ENCODE data around the gene PPARA.

The PPARA gene

DNA sequence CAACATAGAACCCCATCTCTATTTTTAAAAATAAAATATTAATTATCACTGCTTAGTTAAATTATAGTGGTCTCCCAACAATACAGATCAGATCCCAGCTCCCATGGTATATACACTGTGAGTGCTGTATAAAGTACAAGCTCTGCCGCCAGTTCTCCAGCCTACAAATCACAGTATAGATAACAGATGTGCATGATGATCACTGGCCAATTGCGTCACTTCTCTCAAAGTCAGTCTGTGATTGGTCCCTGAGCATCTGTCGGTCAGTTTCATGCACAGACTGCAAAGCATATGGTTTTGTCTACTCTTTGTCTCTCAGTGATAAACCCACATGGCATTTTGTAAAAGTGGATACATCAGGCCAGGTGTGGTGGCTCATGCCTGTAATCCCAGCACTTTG is 15.7 kb downstream of the PPARA start:
- TF ChIP-seq, protein P1, sequence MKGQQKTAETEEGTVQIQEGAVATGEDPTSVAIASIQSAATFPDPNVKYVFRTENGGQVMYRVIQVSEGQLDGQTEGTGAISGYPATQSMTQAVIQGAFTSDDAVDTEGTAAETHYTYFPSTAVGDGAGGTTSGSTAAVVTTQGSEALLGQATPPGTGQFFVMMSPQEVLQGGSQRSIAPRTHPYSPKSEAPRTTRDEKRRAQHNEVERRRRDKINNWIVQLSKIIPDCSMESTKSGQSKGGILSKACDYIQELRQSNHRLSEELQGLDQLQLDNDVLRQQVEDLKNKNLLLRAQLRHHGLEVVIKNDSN (IDR thresholded peaks at IDR 0.05): no peak
- TF ChIP-seq CREB1 (IDR thresholded peaks at IDR 0.05; ENCODE audit: low read depth) (no peak), TCF12 (IDR thresholded peaks at IDR 0.05; ENCODE audit: low read depth) (no peak), EGR1 (IDR thresholded peaks at IDR 0.05) (no peak), EP300 (IDR thresholded peaks at IDR 0.05; ENCODE audit: borderline replicate concordance) (no peak), RAD21 (IDR thresholded peaks at IDR 0.05; ENCODE audit: low read depth) (no peak), NFIC (IDR thresholded peaks at IDR 0.05) (no peak), FOXM1 (IDR thresholded peaks at IDR 0.05; ENCODE audit: borderline replicate concordance, low read depth) (no peak), ZBTB7A (IDR thresholded peaks at IDR 0.05; ENCODE audit: low read depth) (no peak), TEAD4 (IDR thresholded peaks at IDR 0.05) (no peak), CEBPB (IDR thresholded peaks at IDR 0.05) (no peak)
- TF ChIP-seq, protein P2, sequence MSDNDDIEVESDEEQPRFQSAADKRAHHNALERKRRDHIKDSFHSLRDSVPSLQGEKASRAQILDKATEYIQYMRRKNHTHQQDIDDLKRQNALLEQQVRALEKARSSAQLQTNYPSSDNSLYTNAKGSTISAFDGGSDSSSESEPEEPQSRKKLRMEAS (IDR thresholded peaks at IDR 0.05): no peak

DNA sequence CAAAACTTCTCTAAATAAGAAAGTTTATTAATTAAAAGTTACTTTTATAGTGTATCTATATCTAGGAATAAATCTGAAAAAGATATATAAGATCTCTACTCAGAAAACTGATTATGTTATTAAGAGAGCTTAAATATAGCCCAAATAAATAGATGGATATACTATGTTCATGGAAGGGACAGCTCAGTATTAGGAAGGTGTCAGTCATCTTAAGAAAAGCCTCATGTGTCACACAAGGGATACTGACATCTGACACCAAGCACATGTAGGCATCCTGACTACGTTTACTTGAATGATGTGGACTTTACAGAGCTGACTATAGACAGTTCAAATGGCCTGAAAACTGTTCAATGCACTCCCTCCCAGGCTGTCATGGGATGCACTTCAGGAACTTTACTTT is 19.3 kb downstream of the PPARA start:
- TF ChIP-seq ZBTB7A (IDR thresholded peaks at IDR 0.05; ENCODE audit: low read depth): no peak
- no peak for TF ChIP-seq EGR1 (IDR thresholded peaks at IDR 0.05)
- TF ChIP-seq YY1 (IDR thresholded peaks at IDR 0.05; ENCODE audit: low read depth): no peak
- no peak for TF ChIP-seq CREB1 (IDR thresholded peaks at IDR 0.05; ENCODE audit: low read depth)
- TF ChIP-seq TEAD4 (IDR thresholded peaks at IDR 0.05): no peak
- no peak for TF ChIP-seq EP300 (IDR thresholded peaks at IDR 0.05; ENCODE audit: borderline replicate concordance)
- TF ChIP-seq TCF12 (IDR thresholded peaks at IDR 0.05; ENCODE audit: low read depth): no peak
- TF ChIP-seq CEBPB (IDR thresholded peaks at IDR 0.05): no peak
- TF ChIP-seq NFIC (IDR thresholded peaks at IDR 0.05): no peak
- TF ChIP-seq TAF1 (IDR thresholded peaks at IDR 0.05; ENCODE audit: low read depth): no peak
- no peak for TF ChIP-seq FOXM1 (IDR thresholded peaks at IDR 0.05; ENCODE audit: borderline replicate concordance, low read depth)
- TF ChIP-seq RAD21 (IDR thresholded peaks at IDR 0.05; ENCODE audit: low read depth): no peak
- TF ChIP-seq, protein P2 (IDR thresholded peaks at IDR 0.05): no peak

DNA sequence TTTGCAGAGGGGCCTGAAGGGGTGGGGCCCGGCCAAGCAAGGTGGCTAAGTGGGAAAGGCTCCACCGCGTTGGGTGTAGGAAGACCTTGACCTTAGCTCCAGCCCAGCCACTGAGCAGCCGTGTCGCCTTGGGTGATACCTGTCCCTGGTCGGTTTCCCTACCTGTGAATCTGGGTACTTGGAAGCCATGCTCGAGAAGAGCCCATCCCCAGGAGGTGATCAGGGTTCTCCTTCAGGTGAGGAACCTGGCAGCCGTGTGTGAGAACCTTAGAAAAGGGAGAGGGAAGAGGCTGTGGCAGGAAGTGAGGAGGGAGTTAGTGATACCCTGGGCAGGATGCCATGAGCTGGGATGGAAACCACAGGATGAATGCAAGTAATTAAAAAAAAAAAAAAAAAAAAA is 21.6 kb downstream of the PPARA start:
- 0 out of 2 replicates have a peak, but pooled peaks have one; percentile 17 for TF ChIP-seq NFIC (IDR thresholded peaks at IDR 0.05)
- TF ChIP-seq CEBPB (IDR thresholded peaks at IDR 0.05): no peak

DNA sequence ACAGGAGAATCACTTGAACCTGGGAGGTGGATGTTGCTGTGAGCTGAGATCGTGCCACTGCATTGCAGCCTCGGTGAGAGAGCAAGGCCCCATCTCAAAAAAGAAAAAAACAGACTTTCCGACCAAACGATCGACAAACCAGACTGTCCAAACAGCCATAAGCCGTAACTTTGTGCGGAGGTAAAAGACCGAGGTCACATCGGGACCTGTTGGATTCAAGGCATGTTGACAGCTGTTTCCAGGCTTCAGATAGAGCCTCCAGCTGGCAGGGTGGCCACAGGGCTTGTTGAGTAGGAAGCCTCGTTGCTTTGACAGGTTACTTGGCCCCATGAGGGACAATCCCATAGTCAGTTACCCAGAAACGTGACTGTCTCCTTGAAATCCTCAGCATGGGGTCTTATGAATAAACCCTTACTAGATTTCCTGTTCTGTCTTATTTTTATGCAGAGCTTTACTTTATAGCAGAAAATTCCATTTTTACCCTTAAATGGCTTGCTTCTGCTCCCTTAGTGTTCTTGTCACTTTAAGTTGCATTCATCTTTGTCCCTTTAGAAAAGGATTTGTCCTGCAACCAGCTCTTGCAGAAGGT is 22.3 kb downstream of the PPARA start:
- TF ChIP-seq CREB1 (IDR thresholded peaks at IDR 0.05; ENCODE audit: low read depth) (no peak), EGR1 (IDR thresholded peaks at IDR 0.05) (no peak)
- TF ChIP-seq, protein P2 (IDR thresholded peaks at IDR 0.05): no peak

DNA sequence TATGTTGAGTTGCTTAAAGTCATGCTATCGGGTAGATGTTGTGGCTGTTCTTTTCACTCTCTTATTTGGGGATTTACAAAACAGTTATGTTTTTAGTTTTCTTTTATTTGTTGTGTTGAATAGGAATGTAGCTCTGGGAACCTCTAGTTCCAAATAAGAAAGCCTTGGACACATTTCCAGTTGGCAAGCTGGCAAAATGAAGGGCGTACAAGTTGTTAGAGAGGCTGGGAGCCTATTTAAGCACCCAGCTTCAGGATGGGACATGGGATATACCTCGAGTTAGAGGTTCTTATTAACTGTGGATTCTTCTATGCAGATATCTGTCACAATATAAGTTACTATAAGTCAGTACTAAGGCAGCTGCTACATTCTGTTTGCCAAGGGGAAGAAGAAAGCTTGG is 22.8 kb downstream of the PPARA start:
- TF ChIP-seq RAD21 (IDR thresholded peaks at IDR 0.05; ENCODE audit: low read depth): no peak
- TF ChIP-seq NFIC (IDR thresholded peaks at IDR 0.05): no peak
- TF ChIP-seq TEAD4 (IDR thresholded peaks at IDR 0.05): no peak
- TF ChIP-seq, protein P3, sequence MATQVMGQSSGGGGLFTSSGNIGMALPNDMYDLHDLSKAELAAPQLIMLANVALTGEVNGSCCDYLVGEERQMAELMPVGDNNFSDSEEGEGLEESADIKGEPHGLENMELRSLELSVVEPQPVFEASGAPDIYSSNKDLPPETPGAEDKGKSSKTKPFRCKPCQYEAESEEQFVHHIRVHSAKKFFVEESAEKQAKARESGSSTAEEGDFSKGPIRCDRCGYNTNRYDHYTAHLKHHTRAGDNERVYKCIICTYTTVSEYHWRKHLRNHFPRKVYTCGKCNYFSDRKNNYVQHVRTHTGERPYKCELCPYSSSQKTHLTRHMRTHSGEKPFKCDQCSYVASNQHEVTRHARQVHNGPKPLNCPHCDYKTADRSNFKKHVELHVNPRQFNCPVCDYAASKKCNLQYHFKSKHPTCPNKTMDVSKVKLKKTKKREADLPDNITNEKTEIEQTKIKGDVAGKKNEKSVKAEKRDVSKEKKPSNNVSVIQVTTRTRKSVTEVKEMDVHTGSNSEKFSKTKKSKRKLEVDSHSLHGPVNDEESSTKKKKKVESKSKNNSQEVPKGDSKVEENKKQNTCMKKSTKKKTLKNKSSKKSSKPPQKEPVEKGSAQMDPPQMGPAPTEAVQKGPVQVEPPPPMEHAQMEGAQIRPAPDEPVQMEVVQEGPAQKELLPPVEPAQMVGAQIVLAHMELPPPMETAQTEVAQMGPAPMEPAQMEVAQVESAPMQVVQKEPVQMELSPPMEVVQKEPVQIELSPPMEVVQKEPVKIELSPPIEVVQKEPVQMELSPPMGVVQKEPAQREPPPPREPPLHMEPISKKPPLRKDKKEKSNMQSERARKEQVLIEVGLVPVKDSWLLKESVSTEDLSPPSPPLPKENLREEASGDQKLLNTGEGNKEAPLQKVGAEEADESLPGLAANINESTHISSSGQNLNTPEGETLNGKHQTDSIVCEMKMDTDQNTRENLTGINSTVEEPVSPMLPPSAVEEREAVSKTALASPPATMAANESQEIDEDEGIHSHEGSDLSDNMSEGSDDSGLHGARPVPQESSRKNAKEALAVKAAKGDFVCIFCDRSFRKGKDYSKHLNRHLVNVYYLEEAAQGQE (IDR thresholded peaks at IDR 0.05; ENCODE audit: low read depth): no peak
- TF ChIP-seq EP300 (IDR thresholded peaks at IDR 0.05; ENCODE audit: borderline replicate concordance): no peak
- no peak for TF ChIP-seq YY1 (IDR thresholded peaks at IDR 0.05; ENCODE audit: low read depth)
- no peak for TF ChIP-seq CREB1 (IDR thresholded peaks at IDR 0.05; ENCODE audit: low read depth)
- TF ChIP-seq EGR1 (IDR thresholded peaks at IDR 0.05): no peak
- TF ChIP-seq TAF1 (IDR thresholded peaks at IDR 0.05; ENCODE audit: low read depth): no peak
- TF ChIP-seq FOXM1 (IDR thresholded peaks at IDR 0.05; ENCODE audit: borderline replicate concordance, low read depth): no peak

DNA sequence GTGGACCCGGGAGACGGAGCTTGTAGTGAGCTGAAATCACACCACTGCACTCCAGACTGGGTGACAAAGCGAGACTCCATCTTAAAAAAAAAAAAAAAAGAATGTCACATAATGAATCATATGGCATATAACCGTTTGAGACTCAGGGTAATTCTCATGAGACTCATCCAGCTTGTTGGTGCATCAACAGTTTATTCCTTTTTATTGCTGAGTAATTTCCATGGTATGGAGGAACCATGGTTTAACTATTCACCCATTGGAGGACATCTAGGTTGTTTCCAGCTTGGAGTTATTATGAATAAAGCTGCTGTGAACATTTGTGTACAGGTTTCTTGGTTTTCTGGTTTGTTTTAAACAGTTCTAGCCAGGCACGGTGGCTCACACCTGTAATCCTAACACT is 25.3 kb downstream of the PPARA start:
- no peak for TF ChIP-seq YY1 (IDR thresholded peaks at IDR 0.05; ENCODE audit: low read depth)
- no peak for TF ChIP-seq FOXM1 (IDR thresholded peaks at IDR 0.05; ENCODE audit: borderline replicate concordance, low read depth)
- TF ChIP-seq EP300 (IDR thresholded peaks at IDR 0.05; ENCODE audit: borderline replicate concordance): no peak
- TF ChIP-seq, protein P1 (IDR thresholded peaks at IDR 0.05): no peak
- no peak for TF ChIP-seq EGR1 (IDR thresholded peaks at IDR 0.05)
- TF ChIP-seq TAF1 (IDR thresholded peaks at IDR 0.05; ENCODE audit: low read depth): no peak
- no peak for TF ChIP-seq CEBPB (IDR thresholded peaks at IDR 0.05)
- no peak for TF ChIP-seq TEAD4 (IDR thresholded peaks at IDR 0.05)
- TF ChIP-seq RAD21 (IDR thresholded peaks at IDR 0.05; ENCODE audit: low read depth): no peak
- no peak for TF ChIP-seq ZBTB7A (IDR thresholded peaks at IDR 0.05; ENCODE audit: low read depth)
- TF ChIP-seq, protein P3 (IDR thresholded peaks at IDR 0.05; ENCODE audit: low read depth): no peak
